ENCODE measurements around the gene XRN2. TPM values are rescaled to one million over a fixed set of nuclear protein-coding genes. Genes with fewer than 3 reads are reported as not detected.

Gene XRN2, protein sequence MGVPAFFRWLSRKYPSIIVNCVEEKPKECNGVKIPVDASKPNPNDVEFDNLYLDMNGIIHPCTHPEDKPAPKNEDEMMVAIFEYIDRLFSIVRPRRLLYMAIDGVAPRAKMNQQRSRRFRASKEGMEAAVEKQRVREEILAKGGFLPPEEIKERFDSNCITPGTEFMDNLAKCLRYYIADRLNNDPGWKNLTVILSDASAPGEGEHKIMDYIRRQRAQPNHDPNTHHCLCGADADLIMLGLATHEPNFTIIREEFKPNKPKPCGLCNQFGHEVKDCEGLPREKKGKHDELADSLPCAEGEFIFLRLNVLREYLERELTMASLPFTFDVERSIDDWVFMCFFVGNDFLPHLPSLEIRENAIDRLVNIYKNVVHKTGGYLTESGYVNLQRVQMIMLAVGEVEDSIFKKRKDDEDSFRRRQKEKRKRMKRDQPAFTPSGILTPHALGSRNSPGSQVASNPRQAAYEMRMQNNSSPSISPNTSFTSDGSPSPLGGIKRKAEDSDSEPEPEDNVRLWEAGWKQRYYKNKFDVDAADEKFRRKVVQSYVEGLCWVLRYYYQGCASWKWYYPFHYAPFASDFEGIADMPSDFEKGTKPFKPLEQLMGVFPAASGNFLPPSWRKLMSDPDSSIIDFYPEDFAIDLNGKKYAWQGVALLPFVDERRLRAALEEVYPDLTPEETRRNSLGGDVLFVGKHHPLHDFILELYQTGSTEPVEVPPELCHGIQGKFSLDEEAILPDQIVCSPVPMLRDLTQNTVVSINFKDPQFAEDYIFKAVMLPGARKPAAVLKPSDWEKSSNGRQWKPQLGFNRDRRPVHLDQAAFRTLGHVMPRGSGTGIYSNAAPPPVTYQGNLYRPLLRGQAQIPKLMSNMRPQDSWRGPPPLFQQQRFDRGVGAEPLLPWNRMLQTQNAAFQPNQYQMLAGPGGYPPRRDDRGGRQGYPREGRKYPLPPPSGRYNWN
- 69.9 and 71.1 TPM in 2 replicates for total RNA-seq

DNA sequence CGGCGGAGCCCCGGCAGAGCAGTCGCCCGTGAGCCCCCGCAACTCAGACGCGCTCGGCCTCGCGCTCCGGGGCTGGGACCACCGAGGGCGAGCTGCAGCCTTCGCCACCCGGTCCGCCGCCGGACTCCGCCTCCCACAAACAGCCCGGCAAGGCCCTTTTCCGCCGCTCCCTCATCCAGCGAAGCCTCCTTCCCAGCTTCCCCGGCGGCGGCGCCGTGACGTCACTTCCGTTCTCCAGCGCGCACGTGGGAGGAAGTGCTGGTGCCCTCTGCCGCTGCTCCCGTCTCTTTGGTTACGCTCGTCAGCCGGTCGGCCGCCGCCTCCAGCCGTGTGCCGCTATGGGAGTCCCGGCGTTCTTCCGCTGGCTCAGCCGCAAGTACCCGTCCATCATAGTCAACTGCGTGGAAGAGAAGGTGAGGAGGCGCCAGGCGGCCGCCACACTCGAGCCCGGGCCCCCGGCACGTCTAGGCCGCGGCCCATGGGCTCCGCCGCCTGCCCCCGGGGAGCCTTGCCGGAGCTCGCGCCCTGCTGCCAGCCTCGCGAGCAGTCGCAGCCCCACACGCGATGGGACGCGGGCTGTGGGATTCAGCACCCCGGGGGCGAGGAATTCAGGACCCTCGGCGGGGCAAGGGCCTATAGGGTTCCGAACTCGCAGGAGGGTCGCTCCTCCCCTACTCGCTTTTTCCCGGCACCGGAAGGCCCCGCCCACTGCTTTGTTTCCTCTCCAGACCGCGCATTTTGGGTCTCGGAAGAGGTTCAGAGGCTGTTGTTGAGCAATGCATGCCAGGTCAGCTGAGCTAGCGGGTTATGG, at the start of gene XRN2:
Gene XRN2 (plus strand): TSS at position 271 of the 811 bp plus-strand sequence. CDS start 68 bp downstream, at position 339.
- peak; percentile 87 to 96 for DNase-seq (ENCODE audit: low read depth in 2 of 2)

DNA sequence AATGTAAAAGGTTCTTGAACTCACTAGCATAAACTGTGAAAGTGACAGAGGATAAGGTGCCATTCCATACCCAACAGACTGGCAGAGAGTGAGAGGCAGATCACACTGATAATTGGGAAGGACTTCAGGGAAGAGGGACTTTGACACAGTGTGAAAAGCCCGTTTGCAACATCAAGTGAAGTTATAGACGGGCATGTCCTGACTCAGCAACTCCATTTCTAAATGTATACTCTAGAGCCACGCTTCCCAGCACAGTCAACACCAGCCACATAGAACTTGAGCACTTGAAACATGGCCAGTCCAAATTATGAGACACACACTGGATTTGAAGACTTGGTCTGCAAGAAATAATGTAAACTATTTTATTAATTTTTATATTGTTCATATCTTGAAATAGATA, 45.9 kb upstream of the XRN2 start:
- no peak for DNase-seq (ENCODE audit: low read depth in 2 of 2)

DNA sequence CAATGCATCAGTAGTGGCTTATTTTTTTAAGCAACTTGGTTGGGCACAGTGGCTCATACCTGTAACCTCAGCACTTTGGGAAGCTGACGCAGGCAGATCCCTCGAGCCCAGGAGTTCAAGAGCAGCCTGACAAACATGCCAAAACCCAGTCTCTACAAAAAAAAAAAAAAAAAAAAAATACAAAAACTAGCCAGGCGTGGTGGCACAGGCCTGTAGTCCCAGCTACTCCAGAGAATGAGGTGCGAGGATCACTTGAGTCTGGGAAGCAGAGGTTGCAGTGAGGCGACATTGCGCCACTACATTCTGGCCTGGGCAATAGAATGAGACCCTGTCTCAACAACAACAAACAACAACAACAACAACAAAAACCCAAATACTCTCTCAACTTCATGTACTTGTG, 44.7 kb upstream of the XRN2 start:
- no peak for DNase-seq (ENCODE audit: low read depth in 2 of 2)

DNA sequence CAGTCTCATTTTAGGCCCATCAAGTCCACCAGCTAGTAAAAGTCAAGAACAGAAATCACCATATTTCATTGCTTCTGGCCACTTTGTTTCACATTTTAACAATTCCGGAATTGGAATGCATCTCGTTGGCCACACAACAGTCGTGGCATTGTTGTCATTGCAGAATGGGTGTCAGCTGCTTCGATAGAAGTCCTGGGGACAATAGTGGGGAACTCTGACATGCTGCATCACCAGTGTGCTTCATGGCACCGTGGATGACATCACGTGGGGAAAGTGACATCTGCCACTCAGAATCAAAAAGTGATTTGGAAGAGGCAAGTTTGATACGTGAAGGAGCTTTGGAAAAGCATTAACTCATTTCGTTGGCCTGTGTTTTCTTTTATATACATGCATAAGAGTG, 43.8 kb upstream of the XRN2 start:
- DNase-seq (ENCODE audit: low read depth in 2 of 2): no peak

DNA sequence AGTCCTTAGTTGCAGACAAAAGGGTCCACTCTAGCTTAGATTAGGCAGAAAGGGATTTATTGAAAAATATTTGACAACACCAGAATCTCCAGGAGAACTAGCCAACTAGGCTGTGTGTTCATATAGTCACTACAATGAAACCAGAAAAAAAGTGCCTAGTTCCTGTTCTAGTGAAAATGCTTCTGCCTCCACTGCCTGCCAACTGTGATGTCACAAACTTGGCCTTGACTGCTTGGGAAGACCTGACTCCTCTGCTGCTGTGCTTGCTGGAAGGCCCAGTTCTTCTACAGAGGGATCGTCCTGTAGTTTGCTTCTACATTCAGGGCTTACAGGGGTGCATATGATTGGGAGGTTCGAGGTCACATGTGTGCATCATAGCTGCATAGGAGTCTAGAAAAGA, 40.3 kb upstream of the XRN2 start:
- DNase-seq (ENCODE audit: low read depth in 2 of 2): no peak

DNA sequence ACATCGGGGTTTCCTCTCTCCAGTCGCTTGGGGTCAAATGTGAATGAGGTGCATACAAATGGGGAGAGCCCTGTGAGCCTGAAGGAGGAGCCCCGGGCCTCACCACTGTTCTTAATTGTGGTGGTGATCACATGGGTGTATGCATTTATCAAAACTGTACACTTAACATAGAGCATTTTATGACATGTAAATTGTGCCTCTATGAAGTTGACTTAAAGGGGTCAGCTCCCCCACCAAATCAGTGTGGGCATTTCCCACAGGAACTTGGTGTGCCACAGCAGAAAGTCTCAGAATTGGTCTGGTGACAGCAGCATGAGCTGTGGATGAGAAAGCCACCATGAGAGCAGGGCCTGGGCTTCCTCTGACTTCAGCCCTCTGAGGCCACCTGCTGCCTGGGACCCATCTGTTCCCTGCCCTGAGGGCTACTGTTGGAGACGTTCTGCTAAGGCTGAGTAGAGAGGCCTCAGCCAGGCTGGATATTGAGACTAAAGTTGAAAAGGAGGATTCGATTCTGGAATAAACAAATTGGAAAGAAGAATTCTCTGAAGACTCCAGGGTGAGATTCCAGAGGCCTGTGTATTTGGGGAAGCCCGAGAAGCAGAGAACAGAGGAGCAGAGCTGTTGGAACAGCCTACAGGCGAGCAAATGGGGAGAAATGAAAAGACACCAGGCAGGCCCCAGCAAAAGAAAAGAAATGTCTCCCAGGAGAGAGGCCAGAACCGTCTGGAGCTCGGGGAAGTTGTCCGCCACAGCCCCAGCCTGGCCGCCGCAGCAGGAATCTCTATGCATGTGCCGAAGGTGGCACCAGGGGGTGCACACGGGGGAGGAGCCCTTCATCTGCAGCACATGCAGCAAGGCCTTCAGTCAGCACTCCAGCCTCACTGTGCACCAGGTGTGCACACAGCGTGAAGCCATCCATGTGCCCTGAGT, 37.6 kb upstream of the XRN2 start:
- no peak for DNase-seq (ENCODE audit: low read depth in 2 of 2)

DNA sequence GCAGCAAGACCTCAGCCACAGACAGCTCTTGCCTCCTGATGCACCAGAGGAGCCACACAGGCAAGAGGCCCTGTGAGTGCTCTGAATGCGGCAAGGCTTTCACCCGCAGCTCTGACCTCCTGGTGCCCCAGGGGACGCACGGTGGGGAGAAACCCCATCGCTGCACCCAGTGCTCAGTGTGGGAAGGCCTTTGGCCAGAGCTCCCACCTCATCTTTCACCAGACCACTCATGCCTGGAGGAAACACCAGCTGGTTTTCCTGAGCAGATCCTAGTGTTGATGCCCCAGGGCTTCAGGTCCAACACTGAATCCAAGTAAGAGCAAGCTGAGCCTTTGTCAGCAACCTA, 37.0 kb upstream of the XRN2 start:
- no peak for DNase-seq (ENCODE audit: low read depth in 2 of 2)

DNA sequence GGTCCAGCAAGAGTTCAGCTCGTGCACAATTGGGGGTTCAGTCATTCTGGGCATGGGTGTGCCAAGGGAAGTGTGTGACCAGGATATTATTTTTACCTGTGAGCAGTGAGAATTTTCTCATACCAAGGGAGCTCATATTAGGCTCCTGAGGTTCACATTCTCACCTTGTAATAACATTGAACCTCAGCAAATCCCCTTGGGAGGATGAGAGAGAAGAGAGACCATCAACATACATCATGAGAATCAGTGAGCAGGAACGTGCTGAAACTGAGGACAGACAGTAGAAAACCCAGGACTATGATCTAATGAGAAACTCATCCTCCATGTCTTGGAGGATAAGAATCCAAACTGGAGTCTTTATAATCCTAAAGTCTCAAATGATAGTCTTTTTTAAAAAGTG, 33.4 kb upstream of the XRN2 start:
- no peak for DNase-seq (ENCODE audit: low read depth in 2 of 2)

DNA sequence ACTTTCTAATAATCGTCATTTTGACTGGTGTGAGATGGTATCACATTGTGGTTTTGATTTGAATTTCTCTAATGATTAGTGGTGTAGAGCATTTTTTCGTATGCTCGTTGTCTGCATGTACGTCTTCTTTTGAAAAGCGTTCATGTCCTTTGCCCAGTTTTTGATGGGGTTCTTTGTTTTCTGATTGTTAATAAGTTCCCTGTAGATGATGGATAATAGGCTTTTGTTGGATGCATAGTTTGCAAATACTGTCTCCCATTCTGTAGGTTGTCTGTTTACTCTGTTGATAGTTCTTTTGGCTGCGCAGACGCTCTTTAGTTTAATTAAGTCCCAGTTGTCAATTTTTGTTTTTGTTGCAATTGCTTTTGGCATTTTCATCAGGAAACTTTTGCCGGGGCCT, 32.3 kb upstream of the XRN2 start:
- no peak for DNase-seq (ENCODE audit: low read depth in 2 of 2)

DNA sequence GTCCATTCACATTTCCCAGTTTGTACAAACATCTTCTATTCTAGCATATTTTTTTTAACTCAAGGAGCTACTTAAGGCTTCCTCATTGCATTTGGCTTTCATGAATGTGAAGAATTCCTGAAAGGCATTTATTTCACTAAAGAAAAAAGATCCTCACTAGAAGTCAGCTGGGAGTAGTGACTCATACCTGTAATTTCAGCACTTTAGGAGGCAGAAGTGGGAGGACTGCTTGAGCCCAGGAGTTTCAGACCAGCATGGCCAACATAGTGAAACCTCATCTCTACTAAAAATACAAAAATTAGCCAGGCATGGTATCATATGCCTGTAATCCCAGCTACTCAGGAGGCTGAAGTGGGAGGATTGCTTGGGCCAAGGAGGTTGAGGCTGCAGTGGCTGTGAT, 30.9 kb upstream of the XRN2 start:
- no peak for DNase-seq (ENCODE audit: low read depth in 2 of 2)

DNA sequence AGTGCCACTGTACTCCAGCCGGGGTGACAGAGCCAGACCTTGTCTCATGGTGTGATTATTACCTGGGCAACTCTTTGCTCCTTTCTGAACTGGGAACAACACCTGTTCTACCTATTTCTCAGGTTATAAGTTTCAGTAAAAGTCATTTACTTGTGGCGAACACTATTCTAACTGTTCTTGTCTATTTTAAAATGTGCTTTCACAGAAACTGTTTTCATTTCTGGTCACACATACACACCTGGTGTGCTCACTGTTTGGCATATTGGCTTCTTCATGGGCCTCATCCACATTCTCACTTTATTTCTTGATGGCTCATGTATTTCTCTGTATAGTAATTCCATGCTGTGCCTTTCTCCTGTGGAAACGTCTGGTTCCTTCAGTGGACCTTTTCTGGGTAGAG, 30.5 kb upstream of the XRN2 start:
- no peak for DNase-seq (ENCODE audit: low read depth in 2 of 2)

DNA sequence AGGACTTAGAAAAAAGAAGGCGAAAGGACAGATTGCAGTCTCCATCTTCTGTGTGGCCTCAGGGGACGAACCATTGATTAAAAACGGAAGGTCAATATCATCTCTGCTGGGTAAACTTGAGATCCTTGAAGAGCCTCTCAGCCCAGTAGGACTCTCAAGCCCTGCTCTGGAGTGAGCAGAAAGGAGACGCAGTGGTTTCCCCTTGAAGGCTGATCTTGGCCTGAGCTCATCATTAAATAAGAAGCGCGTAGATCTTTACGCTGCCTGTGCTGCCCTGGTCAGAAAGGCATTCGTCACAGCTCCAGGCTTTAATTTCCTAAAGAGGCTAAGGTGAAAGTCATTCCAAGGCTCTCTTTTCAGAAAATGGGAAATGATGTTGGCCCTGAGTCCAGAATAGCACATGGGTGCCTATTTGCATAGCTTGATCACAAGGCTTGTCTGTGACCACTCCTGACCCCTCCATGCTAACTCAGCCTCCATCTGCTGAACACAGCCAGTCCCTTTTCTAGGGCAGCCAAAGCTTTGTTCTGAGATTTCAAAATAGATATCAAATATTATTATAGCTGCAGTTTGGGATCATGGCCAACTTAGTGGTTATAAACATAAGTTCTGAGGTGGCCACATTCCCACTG, 29.3 kb upstream of the XRN2 start:
- DNase-seq (ENCODE audit: low read depth in 2 of 2): no peak

DNA sequence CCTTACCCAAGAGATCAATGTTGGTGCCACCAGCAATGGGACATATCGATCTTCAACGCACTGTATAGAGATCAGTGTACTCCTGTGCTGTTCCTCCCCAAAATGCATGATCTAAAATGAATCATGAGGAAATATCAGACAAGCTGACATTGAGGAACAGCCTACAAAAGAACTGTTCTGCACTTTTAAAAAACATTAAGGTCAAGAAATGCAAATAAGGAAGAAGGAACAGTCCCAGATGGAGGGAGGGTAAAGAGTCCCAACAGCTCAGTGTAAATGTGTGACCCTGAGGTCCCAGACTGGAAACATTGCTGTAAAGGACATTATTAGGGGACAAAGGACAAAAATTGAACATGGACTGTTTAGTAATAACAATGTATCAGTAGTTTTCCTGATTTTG, 24.3 kb upstream of the XRN2 start:
- no peak for DNase-seq (ENCODE audit: low read depth in 2 of 2)

DNA sequence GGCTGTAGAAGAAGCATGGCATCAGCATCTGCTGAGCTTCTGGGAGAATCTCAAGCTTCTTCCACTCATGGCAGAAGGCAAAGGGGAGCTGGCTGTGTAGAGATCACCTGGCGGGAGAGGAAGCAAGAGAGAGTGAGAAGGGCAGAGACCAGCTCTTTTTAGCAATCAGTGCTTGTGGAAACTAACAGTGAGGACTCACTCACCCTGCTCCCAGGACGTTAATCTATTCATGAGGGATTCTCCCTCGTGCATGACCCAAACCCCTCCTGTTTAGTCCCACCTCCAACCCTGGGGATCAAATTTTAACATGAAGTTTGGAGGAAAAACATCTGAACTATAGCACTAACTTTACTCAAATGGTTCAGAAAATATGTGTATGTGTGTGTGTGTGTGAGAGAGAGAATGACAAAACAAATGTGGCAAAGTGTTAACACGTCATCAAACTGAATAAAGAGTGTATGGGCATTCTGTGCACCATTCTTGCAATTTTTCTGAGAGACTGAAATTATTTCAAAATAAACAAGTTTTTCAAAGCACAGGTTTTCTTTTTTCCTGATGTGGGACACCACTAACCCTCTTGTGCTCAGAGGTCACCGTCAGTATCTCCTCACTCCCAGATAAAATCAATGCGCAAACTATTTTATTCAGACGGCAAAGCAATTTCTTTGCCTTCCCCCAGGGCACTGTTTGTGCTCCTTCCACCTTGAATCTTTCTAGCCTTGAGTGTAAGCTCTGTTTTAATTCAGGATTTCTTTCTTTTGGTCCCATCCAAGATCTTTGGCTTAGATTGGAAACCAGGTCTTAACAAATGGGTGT, 23.2 kb upstream of the XRN2 start:
- no peak for DNase-seq (ENCODE audit: low read depth in 2 of 2)

DNA sequence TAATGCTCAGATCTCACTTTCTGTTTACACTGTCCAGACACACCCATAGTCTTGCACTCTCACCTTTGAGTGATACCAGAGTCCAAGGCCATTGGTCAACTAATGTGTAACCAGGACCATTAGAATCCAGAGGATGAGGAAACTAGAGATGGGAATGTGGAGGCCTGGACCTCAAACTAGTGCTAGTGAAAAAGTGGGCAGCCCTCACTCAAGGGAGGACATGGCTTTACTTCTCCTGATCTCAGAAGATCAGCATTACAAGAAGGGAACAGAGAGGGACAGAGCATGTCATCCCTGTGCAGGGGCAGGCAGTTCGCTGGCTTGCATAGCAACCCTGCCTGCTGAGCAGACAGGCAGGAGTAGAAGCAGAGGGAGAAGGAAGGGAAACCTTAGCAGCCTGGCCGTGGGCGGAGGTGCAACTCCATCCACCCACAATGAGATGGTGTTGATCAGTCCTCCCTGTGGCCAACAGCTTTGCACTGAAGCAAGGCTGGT, 22.6 kb upstream of the XRN2 start:
- no peak for DNase-seq (ENCODE audit: low read depth in 2 of 2)

DNA sequence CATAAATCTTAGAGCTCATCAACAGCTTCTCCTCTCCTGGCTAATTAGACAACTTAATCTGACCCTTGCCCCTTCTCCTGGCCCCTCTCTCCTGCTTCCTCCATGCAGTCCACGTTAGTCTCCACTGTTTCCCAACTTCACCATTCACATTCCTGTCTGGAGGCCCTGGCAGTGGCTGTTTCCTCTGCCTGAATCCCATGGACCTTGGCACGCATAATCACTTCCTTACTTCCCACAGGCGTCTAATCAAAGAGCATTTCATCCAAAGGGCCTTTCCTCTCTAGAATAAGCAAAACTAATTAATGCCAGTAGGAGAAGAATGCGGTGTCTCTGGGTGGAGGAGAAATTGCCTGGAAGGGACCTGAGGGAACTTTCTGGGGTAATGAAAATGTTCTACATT, 16.4 kb upstream of the XRN2 start:
- DNase-seq (ENCODE audit: low read depth in 2 of 2): peak; percentile 4 to 35

DNA sequence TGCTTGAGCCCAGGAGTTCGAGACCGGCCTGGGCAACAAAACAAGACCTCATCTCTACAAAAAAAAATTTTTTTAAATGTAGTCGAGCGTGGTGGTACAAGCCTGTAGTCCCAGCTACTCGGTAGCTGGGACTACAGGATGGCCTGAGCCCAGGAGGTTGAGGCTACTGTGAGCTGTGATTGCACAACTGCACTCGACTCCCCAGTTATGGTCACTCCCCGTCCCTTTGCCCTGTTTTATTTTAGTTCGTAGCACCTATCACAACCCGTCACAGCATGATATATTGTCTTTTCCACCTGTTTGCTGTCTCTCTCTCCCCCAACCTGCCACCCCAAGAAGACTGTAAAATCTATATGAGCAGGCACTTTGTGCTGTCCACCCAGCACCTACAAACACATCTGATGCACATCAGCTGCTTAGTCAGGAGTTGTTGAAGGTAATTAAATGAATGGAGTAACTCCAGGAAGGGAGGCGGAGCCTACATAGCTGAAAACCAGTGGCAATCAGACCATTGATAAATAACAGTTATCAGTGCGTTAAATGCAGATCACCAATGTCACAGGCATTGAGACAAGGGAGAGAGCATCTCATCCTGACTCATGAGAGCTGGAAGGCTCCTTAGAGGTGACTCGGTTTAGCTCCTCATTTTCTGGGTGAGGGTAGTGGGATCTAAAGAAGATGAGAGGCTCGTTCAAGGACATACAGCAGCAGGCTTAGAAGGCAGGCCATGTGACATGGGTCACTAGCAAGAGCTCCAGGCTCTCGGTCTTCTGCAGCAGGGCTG, 14.4 kb upstream of the XRN2 start:
- DNase-seq (ENCODE audit: low read depth in 2 of 2): no peak

DNA sequence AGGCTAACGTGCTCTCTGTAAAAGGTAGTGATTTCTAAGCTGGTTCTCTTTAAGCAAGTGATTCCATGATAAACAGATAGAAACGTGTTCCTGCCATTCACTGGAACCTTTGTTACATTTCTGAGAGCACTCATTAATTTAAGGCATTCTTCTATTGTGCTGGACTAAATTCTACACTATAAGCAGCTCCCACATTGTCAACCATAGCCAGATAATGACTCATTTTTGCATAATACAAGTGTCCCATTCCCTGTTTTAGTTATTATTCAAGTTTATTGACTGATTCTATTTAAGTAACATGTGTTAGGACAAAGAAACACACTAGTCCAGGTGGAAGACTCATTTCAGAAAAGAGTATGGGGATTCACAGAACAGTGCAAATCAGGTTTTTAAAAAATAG, 13.5 kb upstream of the XRN2 start:
- DNase-seq (ENCODE audit: low read depth in 2 of 2): no peak

Data from dermis microvascular lymphatic vessel endothelial cell (primary cell).